ENCODE results near the gene TARDBP. TPM values are rescaled to one million over a fixed set of nuclear protein-coding genes. Genes with fewer than 3 reads are reported as not detected.

Gene TARDBP
- 100 to 1,000 TPM in 2 of 4 donors, 10 to 100 TPM in 2; 51.2 to 110 (median 96.6) TPM for total RNA-seq

DNA sequence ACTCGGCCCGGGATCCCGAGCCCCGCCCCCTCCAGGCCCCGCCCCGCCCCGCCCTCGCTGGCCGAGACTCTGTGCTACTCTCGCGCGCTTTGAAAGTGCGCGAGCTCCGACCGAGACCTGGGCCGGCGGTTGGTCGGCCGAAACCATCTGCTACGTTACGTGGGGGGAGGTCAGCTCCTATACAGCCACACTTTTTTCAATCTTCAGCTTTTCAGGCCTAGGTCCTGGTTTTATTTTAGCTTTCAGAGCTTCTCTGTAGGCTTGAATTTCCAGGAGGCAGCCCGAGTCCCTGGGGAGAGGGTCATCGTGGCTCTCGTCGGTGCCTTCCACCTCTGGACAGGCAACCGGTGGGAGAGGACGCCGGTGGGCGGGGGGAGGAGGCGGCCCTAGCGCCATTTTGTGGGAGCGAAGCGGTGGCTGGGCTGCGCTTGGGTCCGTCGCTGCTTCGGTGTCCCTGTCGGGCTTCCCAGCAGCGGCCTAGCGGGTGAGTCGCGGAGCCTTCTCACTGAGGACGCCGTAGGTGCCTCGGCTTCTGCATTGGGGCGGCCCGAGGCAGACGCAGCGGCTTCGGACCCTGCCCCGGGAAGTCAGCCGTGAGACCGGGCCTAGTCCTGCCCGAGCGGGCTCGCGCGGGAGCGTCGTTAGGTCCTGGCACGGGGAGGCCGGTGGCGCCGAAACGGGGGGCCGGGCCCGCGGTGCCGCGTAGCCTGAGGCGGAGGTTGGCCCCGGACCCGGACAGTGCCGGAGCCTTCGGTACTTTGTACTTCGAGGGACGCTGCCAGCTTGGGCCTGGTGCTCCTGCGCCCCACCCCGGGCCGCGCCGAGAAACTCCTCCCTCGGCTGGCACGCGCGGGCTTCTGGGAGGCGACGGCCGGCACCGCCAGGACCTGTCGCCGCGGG, at the start of gene TARDBP:
TSS of gene TARDBP (plus strand) at position 395 of the 900 bp plus-strand sequence. CDS start 1,074 bp downstream, outside the sequence.
- WGBS, 2 donors = 0 to 2% methylated on average over 1 to 11 of the region's 94 CpGs
- Histone ChIP-seq H3K4me1 (peaks cover 6 to 51% (median 30%) of the 10 kb centered on the region in 3 donors), H3K4me3 (peak within 1 kb of the TSS; percentile 92 to 99 (median 96)), H3K27ac (peak within 1 kb of the TSS; percentile 98 to 99 (median 98)), H3K9me3 (no peaks in the 10 kb centered on the region), H3K36me3 (peaks cover 16 to 41% (median 32%) of the 10 kb centered on the region in 3 donors), H3K27me3 (no peaks in the 10 kb centered on the region)
- TF ChIP-seq POLR2A (IDR thresholded peaks at IDR 0.05) = peak in 3 of 4 donors; percentile 88 to 97 (median 91)
- TF ChIP-seq, protein P1, sequence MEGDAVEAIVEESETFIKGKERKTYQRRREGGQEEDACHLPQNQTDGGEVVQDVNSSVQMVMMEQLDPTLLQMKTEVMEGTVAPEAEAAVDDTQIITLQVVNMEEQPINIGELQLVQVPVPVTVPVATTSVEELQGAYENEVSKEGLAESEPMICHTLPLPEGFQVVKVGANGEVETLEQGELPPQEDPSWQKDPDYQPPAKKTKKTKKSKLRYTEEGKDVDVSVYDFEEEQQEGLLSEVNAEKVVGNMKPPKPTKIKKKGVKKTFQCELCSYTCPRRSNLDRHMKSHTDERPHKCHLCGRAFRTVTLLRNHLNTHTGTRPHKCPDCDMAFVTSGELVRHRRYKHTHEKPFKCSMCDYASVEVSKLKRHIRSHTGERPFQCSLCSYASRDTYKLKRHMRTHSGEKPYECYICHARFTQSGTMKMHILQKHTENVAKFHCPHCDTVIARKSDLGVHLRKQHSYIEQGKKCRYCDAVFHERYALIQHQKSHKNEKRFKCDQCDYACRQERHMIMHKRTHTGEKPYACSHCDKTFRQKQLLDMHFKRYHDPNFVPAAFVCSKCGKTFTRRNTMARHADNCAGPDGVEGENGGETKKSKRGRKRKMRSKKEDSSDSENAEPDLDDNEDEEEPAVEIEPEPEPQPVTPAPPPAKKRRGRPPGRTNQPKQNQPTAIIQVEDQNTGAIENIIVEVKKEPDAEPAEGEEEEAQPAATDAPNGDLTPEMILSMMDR (IDR thresholded peaks at IDR 0.05) = peak in 1 of 6 experiments; percentile 14
- intact Hi-C loops (cut with DNase I) = no loop called here
- DNase-seq = peak; percentile 47

DNA sequence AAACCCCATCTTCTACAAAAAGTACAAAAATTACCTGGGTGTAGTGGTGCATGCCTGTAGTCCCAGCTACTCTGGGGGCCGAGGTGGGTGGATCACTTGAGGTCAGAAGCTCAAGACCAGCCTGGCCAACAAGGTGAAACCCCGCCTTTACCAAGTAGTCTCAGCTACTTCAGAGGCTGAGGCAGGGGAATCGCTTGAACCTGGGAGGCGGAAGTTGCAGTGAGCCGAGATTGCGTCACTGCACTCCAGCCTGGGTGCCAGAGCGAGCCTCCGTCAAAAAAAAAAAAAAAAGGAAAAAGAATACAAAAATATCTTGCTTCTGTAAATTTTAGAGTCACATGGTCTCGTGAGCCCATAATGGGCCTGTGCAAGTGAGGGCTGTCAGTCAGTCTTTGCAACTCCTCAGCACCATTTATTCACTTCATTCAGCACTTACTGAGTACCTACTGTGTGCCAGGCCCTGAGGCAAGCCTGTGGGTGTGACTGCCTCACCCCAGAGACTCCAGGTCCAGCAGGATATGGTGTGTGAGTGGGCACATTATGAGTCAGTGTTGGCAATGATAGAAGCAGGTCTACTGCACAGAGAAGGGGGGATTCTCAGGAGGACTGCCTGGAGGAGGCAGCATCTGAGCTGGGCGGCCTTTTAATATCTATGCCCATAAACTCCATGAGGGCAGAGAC, 46.8 kb upstream of the TARDBP start:
- H3K27ac ChIP-seq = peak overlapping the region in 2 of 4 donors; percentile 16 to 42
- WGBS, 2 donors = 16 to 46% methylated on average over 8 to 9 of the region's 10 CpGs
- DNase-seq = no peak

DNA sequence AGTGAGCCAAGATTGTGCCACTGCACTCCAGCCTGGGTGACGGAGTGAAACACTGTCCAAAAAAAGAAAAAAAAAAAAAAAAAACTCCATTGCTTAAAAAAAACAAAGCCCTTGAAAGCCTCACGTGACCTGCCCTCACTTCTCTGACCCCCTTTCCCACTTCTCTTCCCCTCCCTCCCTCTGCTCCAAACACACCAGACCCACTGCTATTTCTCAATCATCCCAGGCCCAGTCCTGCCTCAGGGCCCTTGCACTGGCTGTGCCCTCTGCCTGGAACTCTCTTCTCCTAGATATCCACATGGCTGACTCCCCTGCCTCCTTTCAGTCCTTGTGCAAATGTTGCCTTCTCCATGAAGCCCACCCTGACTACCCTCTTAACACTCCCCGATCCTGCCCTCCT, 45.4 kb upstream of the TARDBP start:
- Histone ChIP-seq H3K9me3 (no peaks in the 10 kb centered on the region), H3K4me1 (peaks cover 4 to 24% (median 4%) of the 10 kb centered on the region in 3 donors), H3K27me3 (peaks cover 0 to 38% (median 0%) of the 10 kb centered on the region in 4 donors), H3K36me3 (no peaks in the 10 kb centered on the region), H3K27ac (no peak overlapping the region), H3K4me3 (no peak overlapping the region)
- intact Hi-C loops (cut with DNase I) = no loop called here
- WGBS, 2 donors = 75 to 91% methylated on average over 3 of the region's 3 CpGs
- TF ChIP-seq POLR2A (IDR thresholded peaks at IDR 0.05) = no peak
- TF ChIP-seq, protein P1 (IDR thresholded peaks at IDR 0.05) = no peak
- DNase-seq = no peak

More for the DNA sequence above, 46.8 kb upstream of the TARDBP start:
- intact Hi-C loops (cut with DNase I) = no loop called here
- TF ChIP-seq POLR2A (IDR thresholded peaks at IDR 0.05) = no peak
- H3K36me3 ChIP-seq = no peaks in the 10 kb centered on the region
- peaks cover 0 to 49% (median 0%) of the 10 kb centered on the region in 4 donors for H3K27me3 ChIP-seq
- H3K4me3 ChIP-seq = no peak overlapping the region
- no peaks in the 10 kb centered on the region for H3K9me3 ChIP-seq
- peaks cover 4 to 33% (median 4%) of the 10 kb centered on the region in 3 donors for H3K4me1 ChIP-seq

DNA sequence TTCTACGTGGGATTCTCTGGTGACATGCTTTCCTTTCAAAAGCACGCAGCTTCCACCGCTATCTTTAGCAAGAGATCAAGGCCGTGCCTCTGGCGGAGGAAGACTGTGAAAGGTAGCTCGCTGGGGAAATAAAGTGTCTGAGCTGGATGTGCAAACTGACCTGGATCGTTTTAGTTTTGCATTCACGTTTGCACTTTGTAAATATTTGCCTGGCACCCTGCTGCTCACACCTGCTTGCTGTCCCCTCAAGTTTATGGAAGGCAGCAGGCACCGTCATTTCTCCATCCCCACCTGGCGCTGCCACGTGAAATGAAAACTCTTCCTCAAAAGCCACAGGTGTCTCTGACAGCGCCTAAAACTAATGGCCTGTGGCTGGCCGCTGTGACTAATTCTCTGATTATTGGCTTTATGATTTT, 44.0 kb upstream of the TARDBP start:
- H3K9me3 ChIP-seq = no peaks in the 10 kb centered on the region
- H3K27ac ChIP-seq = no peak overlapping the region
- no peak for DNase-seq
- H3K36me3 ChIP-seq = no peaks in the 10 kb centered on the region
- no peak for TF ChIP-seq POLR2A (IDR thresholded peaks at IDR 0.05)
- TF ChIP-seq, protein P1 (IDR thresholded peaks at IDR 0.05) = no peak
- peaks cover 0 to 28% (median 0%) of the 10 kb centered on the region in 4 donors for H3K27me3 ChIP-seq
- 20 to 37% methylated on average over 13 of the region's 13 CpGs for WGBS, 2 donors
- intact Hi-C loops (cut with DNase I) = no loop called here
- H3K4me1 ChIP-seq = peaks cover 5 to 29% (median 6%) of the 10 kb centered on the region in 3 donors
- H3K4me3 ChIP-seq = peak overlapping the region in 1 of 4 donors; percentile 56

DNA sequence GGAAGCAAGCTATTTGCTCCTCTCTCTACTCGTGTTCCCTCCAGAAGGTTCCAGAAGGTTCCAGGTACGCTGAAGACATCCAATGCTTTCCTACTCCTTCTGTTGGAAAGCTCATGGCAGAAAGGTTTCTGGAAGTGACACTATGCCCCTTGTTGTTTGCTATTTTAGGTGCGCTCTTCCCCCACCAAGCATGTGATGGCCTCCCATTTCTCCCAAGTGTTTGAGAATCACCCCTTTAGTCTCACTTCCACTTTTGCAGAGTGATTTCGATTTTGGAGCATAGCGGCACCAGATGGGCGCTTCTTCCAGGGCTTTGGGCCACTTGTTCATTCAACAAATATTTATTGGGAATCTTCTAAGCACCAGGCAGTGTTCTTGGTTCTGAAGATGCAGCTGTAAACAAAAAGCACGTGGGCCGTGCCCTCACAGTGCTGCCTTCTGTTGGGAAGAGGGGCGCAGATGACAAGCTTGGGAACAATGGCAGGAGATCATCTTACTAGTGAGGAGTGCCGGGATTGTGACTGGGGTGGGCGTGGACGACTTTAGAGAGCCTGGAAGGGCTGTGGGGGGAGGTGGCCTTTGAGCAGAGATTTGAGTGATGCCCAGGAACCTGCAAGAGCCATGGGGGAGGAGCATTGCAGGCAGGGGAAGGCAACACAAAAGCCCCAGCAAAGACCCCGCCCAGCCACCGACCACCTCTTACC, 43.0 kb upstream of the TARDBP start:
- no peak overlapping the region for H3K4me3 ChIP-seq
- H3K27ac ChIP-seq = no peak overlapping the region
- 78 to 86% methylated on average over 9 to 14 of the region's 14 CpGs for WGBS, 2 donors
- no peak for DNase-seq
- no peaks in the 10 kb centered on the region for H3K36me3 ChIP-seq
- H3K4me1 ChIP-seq = peaks cover 10 to 39% (median 12%) of the 10 kb centered on the region in 3 donors
- peaks cover 0 to 29% (median 0%) of the 10 kb centered on the region in 4 donors for H3K27me3 ChIP-seq
- TF ChIP-seq, protein P1 (IDR thresholded peaks at IDR 0.05) = no peak
- no peak for TF ChIP-seq POLR2A (IDR thresholded peaks at IDR 0.05)
- intact Hi-C loops (cut with DNase I) = no loop called here
- no peaks in the 10 kb centered on the region for H3K9me3 ChIP-seq

Measured in esophagus squamous epithelium (tissue), 5 donors.